Measurements from ENCODE around the gene MVB12B.

The MVB12B gene

DNA sequence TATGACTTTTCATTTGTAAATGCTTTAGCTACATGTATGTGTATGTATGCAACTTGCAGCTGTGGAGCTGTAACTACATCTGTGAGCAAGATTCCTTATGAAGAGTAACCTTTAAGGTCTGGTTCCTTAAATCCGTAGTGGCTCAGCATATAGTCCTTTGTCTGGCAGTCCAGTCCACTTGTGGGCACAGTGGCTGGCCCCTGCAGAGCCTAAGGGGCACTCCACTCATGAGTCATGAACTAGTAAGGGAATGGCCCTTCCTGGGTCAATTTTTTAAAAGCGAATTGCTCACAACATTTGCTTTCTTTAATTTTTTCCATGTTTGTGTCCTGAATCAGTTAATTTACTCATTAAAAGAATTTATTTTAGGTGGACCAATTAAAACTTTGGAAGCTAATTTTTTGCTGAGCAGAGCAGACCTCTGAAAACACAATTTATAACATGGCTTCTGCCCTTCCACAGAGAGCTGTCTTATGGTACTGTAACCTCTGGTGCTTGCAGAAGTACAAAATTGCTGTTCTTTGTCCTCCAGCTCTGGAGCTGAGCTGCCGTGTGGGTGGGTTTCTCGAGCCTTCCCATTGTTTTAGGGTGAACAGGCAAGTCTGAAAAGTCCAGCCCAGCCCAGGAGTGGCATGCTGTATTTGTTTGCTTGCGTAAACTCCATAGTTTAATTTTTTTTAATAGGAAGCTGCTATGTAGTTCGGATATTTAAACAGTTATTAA, 110.1 kb downstream of the MVB12B start:
- no peak for DNase-seq

DNA sequence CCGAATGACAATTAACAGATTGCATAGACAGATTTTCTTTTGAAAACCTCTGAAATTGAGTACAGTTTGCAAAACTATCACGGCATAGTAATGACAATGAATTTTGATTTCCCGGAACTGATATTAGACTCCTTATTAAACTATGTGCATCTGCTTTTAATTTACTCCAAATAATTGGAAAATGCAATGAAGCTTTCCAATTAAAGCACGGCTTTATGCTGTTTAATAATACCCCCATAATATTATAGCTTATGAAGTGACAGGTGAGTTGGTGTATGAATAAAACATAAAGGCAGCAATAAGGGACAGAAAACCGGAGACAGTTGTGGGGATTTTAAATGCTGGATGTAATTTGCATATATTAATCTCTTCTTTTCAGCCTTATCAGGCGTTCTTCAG, 110.6 kb downstream of the MVB12B start:
- DNase-seq: no peak

DNA sequence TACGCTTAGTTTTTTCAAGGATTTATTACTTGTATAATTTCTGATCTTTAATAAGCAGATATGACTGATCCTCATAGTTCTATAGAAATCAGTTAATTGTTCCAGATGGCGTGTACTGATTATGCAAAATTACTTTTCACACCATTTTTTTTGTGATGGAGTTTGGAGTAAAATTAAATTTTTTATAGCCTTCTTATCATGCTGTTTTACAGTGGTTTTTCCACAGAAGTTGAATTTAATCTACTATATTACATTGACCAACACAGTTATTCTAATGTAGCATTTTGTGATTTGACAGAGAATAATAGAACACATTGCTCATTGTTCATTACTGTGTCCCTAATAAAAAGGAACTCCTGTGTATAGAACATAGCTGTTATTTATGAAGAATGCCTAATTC, 111.1 kb downstream of the MVB12B start:
- DNase-seq: no peak

DNA sequence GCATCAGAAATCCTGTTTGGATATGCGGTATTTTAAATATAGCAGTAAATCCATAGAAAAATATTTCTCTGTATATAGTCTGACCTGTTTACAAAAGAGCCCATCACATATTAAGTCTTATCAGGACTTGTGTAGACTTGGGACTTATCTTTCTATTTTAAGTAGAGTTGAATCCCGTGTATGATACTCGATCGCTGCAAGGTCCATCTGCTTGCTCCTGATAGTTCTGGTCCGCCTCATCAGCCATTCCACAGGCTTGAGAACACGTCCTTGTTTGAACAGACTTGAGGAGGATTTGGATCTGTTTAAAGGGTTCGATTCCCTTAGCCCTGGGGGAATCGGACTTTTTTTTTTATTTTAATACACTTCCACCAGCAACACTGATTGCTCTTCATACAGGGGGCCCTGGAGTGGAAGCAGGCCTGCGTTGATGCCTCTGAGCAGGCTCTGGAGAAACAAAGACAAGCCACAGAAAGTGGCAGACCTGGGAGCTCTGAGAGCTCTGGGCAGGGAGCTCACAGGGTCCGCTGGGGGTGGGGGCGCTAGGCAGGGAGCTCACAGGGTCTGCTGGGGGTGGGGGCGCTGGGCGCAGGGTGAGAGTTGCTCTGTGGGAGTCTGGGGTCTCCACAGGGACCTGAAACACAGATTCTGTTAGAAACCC, 112.2 kb downstream of the MVB12B start:
- DNase-seq: no peak

GRCh38 chr9:126439402-126439765, 112.8 kb downstream of the MVB12B start:
- no peak for DNase-seq

DNA sequence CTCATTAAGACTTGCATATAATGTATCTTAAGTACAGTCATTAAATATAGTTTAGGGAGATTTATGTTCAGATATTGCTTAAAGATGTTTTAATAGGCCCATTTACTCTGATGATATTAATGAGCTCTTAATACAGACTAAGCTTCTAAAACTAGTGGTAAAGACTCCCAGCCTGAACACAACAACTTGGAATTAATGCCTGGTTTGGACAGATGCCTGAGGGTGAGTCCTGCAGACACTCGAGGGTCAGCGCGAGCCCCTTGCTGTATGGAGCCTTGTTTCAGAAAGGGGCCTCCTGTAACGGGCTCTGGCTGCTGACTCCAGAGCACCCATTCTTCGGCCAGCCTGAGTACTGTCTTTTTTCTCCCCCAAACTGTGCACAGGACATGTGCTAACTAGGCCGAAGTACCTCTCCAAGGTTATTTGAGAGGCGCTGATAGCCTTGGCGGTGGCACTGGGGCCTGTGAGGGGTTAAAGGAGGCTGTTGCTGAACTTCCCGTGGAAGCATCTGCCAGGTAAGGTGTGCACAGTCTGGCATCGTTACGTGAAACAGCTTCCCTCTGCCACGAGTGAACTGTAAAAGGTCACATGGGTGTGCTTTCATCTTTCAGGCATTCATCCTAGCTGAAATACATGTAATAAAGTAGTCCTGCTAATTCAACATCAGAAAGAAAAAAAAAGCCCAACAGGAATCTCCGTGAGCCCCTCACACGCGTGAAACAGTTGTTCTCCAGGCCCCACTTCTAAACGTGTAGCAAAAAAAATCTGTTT, 113.4 kb downstream of the MVB12B start:
- DNase-seq: no peak

DNA sequence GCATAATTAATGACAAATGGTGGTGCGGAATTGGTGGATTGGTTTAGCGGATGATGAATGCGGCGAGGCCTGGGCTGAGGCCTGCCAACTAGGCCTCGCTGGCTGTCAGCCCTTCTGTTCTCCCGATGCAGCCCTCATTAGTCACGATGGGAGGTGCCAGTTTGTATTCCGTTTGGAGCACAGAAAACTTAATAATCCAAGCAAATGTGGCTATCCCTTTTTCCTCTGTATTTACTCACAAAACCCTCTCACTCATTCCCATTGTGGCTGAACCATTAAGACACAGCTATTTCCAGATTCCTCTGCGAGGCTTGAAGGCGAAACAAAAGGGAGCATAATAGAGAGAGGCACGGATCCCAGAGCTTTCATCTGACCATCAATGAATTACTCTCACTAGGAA, 114.3 kb downstream of the MVB12B start:
- no peak for DNase-seq

- no peak for DNase-seq
These were observed 116.0 kb downstream of the MVB12B start for GRCh38 chr9:126442636-126443035.

DNA sequence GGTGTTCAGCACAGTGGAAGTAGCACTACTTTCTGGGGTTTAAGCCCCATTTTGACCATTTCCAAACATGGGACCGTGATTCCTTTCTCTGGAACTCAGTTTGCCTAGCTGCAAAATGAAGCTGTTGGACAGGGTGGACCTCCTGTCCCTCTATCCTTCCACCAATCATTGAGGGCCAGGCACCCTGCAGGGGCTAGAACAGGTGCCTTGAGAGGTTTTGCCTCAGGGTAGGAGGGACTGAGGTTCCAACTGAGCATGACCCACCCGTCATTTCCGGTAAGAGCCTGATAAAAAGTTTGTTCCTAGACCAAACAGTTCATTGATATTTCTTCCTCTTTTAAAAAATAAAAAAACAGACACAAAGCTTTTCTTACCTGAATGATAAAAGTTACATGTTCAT, 116.5 kb downstream of the MVB12B start:
- DNase-seq: no peak

DNA sequence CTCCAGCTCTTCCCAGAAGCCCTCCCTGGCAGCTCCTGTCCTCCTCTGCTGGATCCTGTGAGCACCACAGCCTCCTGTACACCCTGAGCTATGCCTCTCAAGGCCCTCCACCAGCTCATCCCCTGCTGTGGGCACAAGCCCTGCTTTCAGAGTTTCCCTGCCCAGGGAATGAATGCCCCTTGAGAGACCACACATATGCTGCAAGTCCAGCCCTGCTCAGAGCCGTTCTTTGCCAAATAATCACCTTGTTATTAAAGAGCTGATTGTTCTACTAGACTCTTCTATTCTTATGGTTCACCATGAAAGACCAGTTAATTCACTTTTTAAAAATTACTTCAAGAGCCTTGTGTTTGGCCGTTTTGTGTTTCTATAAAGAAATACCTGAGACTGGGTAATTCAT, 121.5 kb downstream of the MVB12B start:
- DNase-seq: no peak

- DNase-seq: no peak
These were observed 122.4 kb downstream of the MVB12B start for GRCh38 chr9:126448865-126449577.

- DNase-seq: no peak
These were observed 123.4 kb downstream of the MVB12B start for GRCh38 chr9:126449725-126450667.

DNA sequence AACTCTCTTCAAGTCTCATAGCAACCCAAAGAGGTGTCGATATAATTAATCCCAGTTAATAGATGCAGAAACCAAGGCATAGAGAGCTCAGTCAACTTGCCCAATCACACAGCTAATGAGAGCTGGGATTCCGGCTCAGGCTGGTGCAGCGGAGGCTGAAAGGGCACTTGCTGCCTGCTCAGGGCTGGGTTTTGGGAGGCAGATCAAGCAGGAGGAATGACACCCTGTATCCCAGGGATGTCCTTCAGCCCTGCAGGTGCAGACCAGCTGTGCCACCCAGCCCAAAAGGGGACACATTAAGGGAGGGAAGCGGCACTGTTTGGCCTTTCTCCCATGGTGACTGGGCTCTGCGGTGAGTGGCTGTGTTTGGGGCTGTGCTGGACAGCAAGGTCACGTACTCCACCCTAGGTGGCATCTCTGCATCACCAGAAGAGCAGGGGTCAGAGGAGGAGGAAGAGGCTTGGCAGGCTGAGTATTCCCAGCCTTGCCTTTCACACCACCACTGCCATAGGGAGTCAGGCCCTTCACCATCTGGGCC, 124.1 kb downstream of the MVB12B start:
- no peak for DNase-seq

- no peak for DNase-seq
These were observed 124.8 kb downstream of the MVB12B start for GRCh38 chr9:126451316-126451885.

DNA sequence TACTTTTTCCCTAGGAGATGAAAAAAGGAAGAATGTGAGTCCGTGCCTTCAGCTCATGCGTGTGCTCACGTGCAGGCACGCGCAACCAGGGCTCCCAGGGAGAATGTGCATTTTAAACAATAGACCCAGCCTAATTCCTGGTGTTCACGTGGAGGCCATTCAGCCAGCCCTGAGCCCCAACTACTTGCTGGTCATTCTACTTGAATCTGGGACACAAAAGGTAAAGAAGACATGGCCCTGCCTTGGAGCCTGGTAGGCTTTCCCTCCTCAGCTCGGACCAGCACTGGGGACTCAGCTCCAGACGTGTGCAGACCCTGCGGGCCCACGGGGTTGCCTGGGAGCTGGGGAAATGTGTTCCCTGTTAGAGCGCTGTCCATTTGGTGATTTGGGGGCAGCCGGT, 125.5 kb downstream of the MVB12B start:
- DNase-seq: no peak

GRCh38 chr9:126453156-126453963, 126.7 kb downstream of the MVB12B start:
- no peak for DNase-seq

GRCh38 chr9:126454215-126454614, 127.6 kb downstream of the MVB12B start:
- no peak for DNase-seq

DNA sequence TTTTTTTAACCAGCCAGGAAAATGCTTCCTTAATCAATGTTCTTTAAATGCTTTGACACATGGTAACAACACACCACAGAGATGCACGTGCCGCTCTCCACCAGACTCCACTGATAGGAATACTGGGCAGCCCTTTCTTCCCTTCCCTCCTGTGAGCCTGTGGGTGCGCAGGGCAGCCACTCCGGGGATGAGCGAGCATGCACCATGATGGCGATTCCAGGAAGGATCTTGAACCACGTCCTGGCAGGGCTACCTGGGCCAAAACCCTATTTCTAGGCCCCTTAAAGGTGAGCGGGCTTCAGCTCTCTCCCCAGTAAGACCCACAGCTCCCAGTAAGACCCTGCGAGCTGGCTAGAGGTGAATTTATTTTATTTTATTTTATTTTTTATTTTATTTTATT, 128.2 kb downstream of the MVB12B start:
- DNase-seq: no peak

DNA sequence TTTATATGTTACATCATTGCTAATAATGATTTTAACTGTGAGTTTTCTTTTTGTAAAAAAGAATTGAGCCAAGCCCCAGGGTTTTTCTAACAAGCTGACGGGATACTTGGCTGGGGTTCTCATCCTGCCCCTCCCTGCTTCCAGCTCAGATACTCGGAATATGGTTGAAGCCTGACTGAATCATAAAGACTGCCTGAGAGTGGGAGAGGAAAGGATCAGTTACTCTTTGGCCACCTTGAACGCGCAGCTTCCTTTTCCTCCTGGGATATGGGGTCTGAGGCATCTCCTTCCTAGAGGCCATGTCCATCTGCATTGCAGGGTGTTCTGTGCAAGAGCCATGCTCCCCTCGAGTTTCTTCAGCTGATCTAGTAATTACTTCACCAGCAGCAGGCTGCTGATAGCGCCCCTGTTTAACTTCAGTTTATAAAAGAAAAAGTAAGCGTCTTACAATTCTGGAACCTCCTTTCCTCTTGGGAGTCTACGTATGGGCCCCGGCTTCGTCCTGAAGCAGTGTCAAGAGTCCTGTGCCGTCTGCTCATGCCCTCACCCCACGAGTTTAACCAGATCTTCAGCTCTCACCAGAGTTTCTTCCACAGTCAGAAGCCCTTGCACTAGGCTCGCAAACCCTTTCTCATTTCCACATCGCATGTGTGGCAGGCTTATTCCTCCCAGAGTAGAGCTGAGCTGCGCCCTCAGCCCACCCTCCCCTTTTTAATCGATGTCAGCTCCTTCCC, 130.0 kb downstream of the MVB12B start:
- DNase-seq: no peak

- DNase-seq: no peak
These were observed 130.5 kb downstream of the MVB12B start for GRCh38 chr9:126457175-126457547.

Data from activated CD4-positive, alpha-beta T cell treated with anti-CD3 and anti-CD28 coated beads, Interleukin-2, amount 50 U/mL, for 1 hour (primary cell).